ENCODE data around the gene XPO4.
"Not testable (repeated sequence)": the region's sequence is repeated elsewhere in the genome, so short reads cannot be mapped to it uniquely, and the experiment has no call there.

GRCh38 chr13:20743830-20744404, 158.6 kb downstream of the XPO4 start:
- TF ChIP-seq CTCF (IDR thresholded peaks at IDR 0.05; ENCODE audit: control extremely low read depth in 1 of 3, insufficient read depth in 1 of 3, low read depth in 1 of 3, low read length in 3 of 3); SP4 (IDR thresholded peaks at IDR 0.05; ENCODE audit: low read length); EP300 (IDR thresholded peaks at IDR 0.05; ENCODE audit: borderline replicate concordance in 1 of 2, low read depth in 2 of 2, low read length in 2 of 2); RFX5 (IDR thresholded peaks at IDR 0.05; ENCODE audit: borderline replicate concordance, low read depth, low read length); RNF2 (IDR thresholded peaks at IDR 0.05; ENCODE audit: borderline replicate concordance, low read depth, low read length, missing control alignments, poor library complexity, severe bottlenecking); NRF1 (IDR thresholded peaks at IDR 0.05; ENCODE audit: low read depth, low read length); POLR2AphosphoS5 (IDR thresholded peaks at IDR 0.05; ENCODE audit: low read depth, low read length); TBP (IDR thresholded peaks at IDR 0.05; ENCODE audit: low read depth, low read length); YY1 (IDR thresholded peaks at IDR 0.05; ENCODE audit: low read depth, low read length); ATF2 (IDR thresholded peaks at IDR 0.05; ENCODE audit: low read length): not testable (repeated sequence)
